ENCODE data around the gene IZUMO4.
A peak's percentile ranks its signal among the peaks of the same experiment; 100 is the strongest.

Gene IZUMO4

GRCh38 chr19:2060884-2061494 is 35.7 kb upstream of the IZUMO4 start:
- 1% methylated on average over 55 of the region's 55 CpGs for WGBS, 2 experiments
- H3K9me3 ChIP-seq (ENCODE audit: control insufficient read depth, low read length): no peaks in the 10 kb centered on the region
- peak overlapping the region; percentile 96 for H3K27ac ChIP-seq (ENCODE audit: insufficient read depth, low read depth, low read length, poor library complexity, severe bottlenecking)
- H3K4me1 ChIP-seq (ENCODE audit: control insufficient read depth, insufficient read depth, low read length): peaks cover 35% of the 10 kb centered on the region
- no peaks in the 10 kb centered on the region for H3K36me3 ChIP-seq (ENCODE audit: control insufficient read depth, insufficient read depth, low read length)
- H3K4me3 ChIP-seq (ENCODE audit: insufficient read depth, low read depth, low read length): peak overlapping the region; percentile 68
- H3K27me3 ChIP-seq (ENCODE audit: control insufficient read depth, insufficient read depth, low read length, poor library complexity, severe bottlenecking): no peaks in the 10 kb centered on the region

GRCh38 chr19:2061495-2062388 is 35.0 kb upstream of the IZUMO4 start:
- Histone ChIP-seq H3K27me3 (ENCODE audit: control insufficient read depth, insufficient read depth, low read length, poor library complexity, severe bottlenecking) (no peaks in the 10 kb centered on the region), H3K9me3 (ENCODE audit: control insufficient read depth, low read length) (no peaks in the 10 kb centered on the region), H3K4me3 (ENCODE audit: insufficient read depth, low read depth, low read length) (peak overlapping the region; percentile 68), H3K27ac (ENCODE audit: insufficient read depth, low read depth, low read length, poor library complexity, severe bottlenecking) (peak overlapping the region; percentile 96), H3K4me1 (ENCODE audit: control insufficient read depth, insufficient read depth, low read length) (peaks cover 32% of the 10 kb centered on the region), H3K36me3 (ENCODE audit: control insufficient read depth, insufficient read depth, low read length) (no peaks in the 10 kb centered on the region)
- 6 to 7% methylated on average over 50 of the region's 50 CpGs for WGBS, 2 experiments

- Histone ChIP-seq H3K27me3 (ENCODE audit: control insufficient read depth, insufficient read depth, low read length, poor library complexity, severe bottlenecking) (no peaks in the 10 kb centered on the region), H3K9me3 (ENCODE audit: control insufficient read depth, low read length) (no peaks in the 10 kb centered on the region), H3K36me3 (ENCODE audit: control insufficient read depth, insufficient read depth, low read length) (no peaks in the 10 kb centered on the region), H3K4me1 (ENCODE audit: control insufficient read depth, insufficient read depth, low read length) (peaks cover 32% of the 10 kb centered on the region), H3K4me3 (ENCODE audit: insufficient read depth, low read depth, low read length) (peak overlapping the region; percentile 68), H3K27ac (ENCODE audit: insufficient read depth, low read depth, low read length, poor library complexity, severe bottlenecking) (no peak overlapping the region)
- WGBS, 2 experiments: 71 to 76% methylated on average over 10 of the region's 10 CpGs
These were observed 34.4 kb upstream of the IZUMO4 start for GRCh38 chr19:2062389-2062729.

GRCh38 chr19:2062770-2063169 is 33.9 kb upstream of the IZUMO4 start:
- Histone ChIP-seq H3K36me3 (ENCODE audit: control insufficient read depth, insufficient read depth, low read length) (no peaks in the 10 kb centered on the region), H3K4me1 (ENCODE audit: control insufficient read depth, insufficient read depth, low read length) (peaks cover 32% of the 10 kb centered on the region), H3K27ac (ENCODE audit: insufficient read depth, low read depth, low read length, poor library complexity, severe bottlenecking) (no peak overlapping the region), H3K9me3 (ENCODE audit: control insufficient read depth, low read length) (no peaks in the 10 kb centered on the region), H3K27me3 (ENCODE audit: control insufficient read depth, insufficient read depth, low read length, poor library complexity, severe bottlenecking) (no peaks in the 10 kb centered on the region), H3K4me3 (ENCODE audit: insufficient read depth, low read depth, low read length) (no peak overlapping the region)
- 91 to 93% methylated on average over 9 of the region's 9 CpGs for WGBS, 2 experiments

GRCh38 chr19:2063824-2064223 is 32.9 kb upstream of the IZUMO4 start:
- H3K9me3 ChIP-seq (ENCODE audit: control insufficient read depth, low read length): no peaks in the 10 kb centered on the region
- no peaks in the 10 kb centered on the region for H3K27me3 ChIP-seq (ENCODE audit: control insufficient read depth, insufficient read depth, low read length, poor library complexity, severe bottlenecking)
- H3K36me3 ChIP-seq (ENCODE audit: control insufficient read depth, insufficient read depth, low read length): no peaks in the 10 kb centered on the region
- no peak overlapping the region for H3K27ac ChIP-seq (ENCODE audit: insufficient read depth, low read depth, low read length, poor library complexity, severe bottlenecking)
- 93 to 96% methylated on average over 8 of the region's 8 CpGs for WGBS, 2 experiments
- no peak overlapping the region for H3K4me3 ChIP-seq (ENCODE audit: insufficient read depth, low read depth, low read length)
- H3K4me1 ChIP-seq (ENCODE audit: control insufficient read depth, insufficient read depth, low read length): peaks cover 26% of the 10 kb centered on the region

GRCh38 chr19:2064395-2064787 is 32.3 kb upstream of the IZUMO4 start:
- no peaks in the 10 kb centered on the region for H3K27me3 ChIP-seq (ENCODE audit: control insufficient read depth, insufficient read depth, low read length, poor library complexity, severe bottlenecking)
- H3K27ac ChIP-seq (ENCODE audit: insufficient read depth, low read depth, low read length, poor library complexity, severe bottlenecking): no peak overlapping the region
- 88 to 92% methylated on average over 13 of the region's 13 CpGs for WGBS, 2 experiments
- H3K36me3 ChIP-seq (ENCODE audit: control insufficient read depth, insufficient read depth, low read length): no peaks in the 10 kb centered on the region
- H3K4me3 ChIP-seq (ENCODE audit: insufficient read depth, low read depth, low read length): no peak overlapping the region
- no peaks in the 10 kb centered on the region for H3K9me3 ChIP-seq (ENCODE audit: control insufficient read depth, low read length)
- H3K4me1 ChIP-seq (ENCODE audit: control insufficient read depth, insufficient read depth, low read length): peaks cover 20% of the 10 kb centered on the region

GRCh38 chr19:2064788-2065524 is 31.8 kb upstream of the IZUMO4 start:
- Histone ChIP-seq H3K36me3 (ENCODE audit: control insufficient read depth, insufficient read depth, low read length) (no peaks in the 10 kb centered on the region), H3K4me3 (ENCODE audit: insufficient read depth, low read depth, low read length) (no peak overlapping the region), H3K27ac (ENCODE audit: insufficient read depth, low read depth, low read length, poor library complexity, severe bottlenecking) (no peak overlapping the region), H3K4me1 (ENCODE audit: control insufficient read depth, insufficient read depth, low read length) (peaks cover 15% of the 10 kb centered on the region), H3K27me3 (ENCODE audit: control insufficient read depth, insufficient read depth, low read length, poor library complexity, severe bottlenecking) (no peaks in the 10 kb centered on the region), H3K9me3 (ENCODE audit: control insufficient read depth, low read length) (no peaks in the 10 kb centered on the region)
- 92 to 93% methylated on average over 38 of the region's 38 CpGs for whole genome bisulfite sequencing, 2 experiments

- no peak overlapping the region for H3K4me3 ChIP-seq (ENCODE audit: insufficient read depth, low read depth, low read length)
- no peaks in the 10 kb centered on the region for H3K4me1 ChIP-seq (ENCODE audit: control insufficient read depth, insufficient read depth, low read length)
- no peaks in the 10 kb centered on the region for H3K9me3 ChIP-seq (ENCODE audit: control insufficient read depth, low read length)
- H3K27me3 ChIP-seq (ENCODE audit: control insufficient read depth, insufficient read depth, low read length, poor library complexity, severe bottlenecking): no peaks in the 10 kb centered on the region
- peaks cover 5% of the 10 kb centered on the region for H3K36me3 ChIP-seq (ENCODE audit: control insufficient read depth, insufficient read depth, low read length)
- H3K27ac ChIP-seq (ENCODE audit: insufficient read depth, low read depth, low read length, poor library complexity, severe bottlenecking): no peak overlapping the region
- 92 to 94% methylated on average over 10 of the region's 10 CpGs for WGBS, 2 experiments
These were observed 26.3 kb upstream of the IZUMO4 start for GRCh38 chr19:2070436-2070827.

- Histone ChIP-seq H3K27me3 (ENCODE audit: control insufficient read depth, insufficient read depth, low read length, poor library complexity, severe bottlenecking) (no peaks in the 10 kb centered on the region), H3K4me3 (ENCODE audit: insufficient read depth, low read depth, low read length) (no peak overlapping the region), H3K9me3 (ENCODE audit: control insufficient read depth, low read length) (no peaks in the 10 kb centered on the region), H3K4me1 (ENCODE audit: control insufficient read depth, insufficient read depth, low read length) (no peaks in the 10 kb centered on the region), H3K36me3 (ENCODE audit: control insufficient read depth, insufficient read depth, low read length) (peaks cover 5% of the 10 kb centered on the region), H3K27ac (ENCODE audit: insufficient read depth, low read depth, low read length, poor library complexity, severe bottlenecking) (no peak overlapping the region)
- 94% methylated on average over 19 of the region's 19 CpGs for WGBS, 2 experiments
These were observed 25.6 kb upstream of the IZUMO4 start for GRCh38 chr19:2070986-2071673.

Data from ectodermal cell (in vitro differentiated cells).